HL-60 (cell line): ENCODE measurements around the gene PIM2.

Source experiments
- DNase-seq, 2 experiments: peaks; one replicate each; pipeline ENCODE4 v3.0.0-alpha.2; 2010 to 2020; ENCODE audit warnings: low read depth in 1 of 2, low spot score in 1 of 2
- H3K27ac ChIP-seq: fragments of 250-450 bp; sonication (Bioruptor Pico); replicated peaks from 2 replicates; pipeline ENCODE4 v1.5.1; 2020; ENCODE audit warnings: mild to moderate bottlenecking, moderate library complexity
- H3K27me3 ChIP-seq: fragments of 250-450 bp; sonication (Bioruptor Pico); 2 replicates; pipeline ENCODE4 v1.5.1; 2021; ENCODE audit warnings: mild to moderate bottlenecking, moderate library complexity; ENCODE audit not compliant: insufficient read depth, poor library complexity, severe bottlenecking
- H3K4me3 ChIP-seq: replicated peaks from 2 replicates; pipeline ENCODE4 v1.5.1; 2011; ENCODE audit warnings: mild to moderate bottlenecking, control low read depth, low read length; ENCODE audit not compliant: insufficient read depth
- CTCF ChIP-seq: IDR thresholded peaks from one replicate; pipeline ENCODE4 v1.5.1; 2011; ENCODE audit warnings: low read length, control low read depth, inconsistent platforms; ENCODE audit not compliant: insufficient read depth
- GABPA ChIP-seq: IDR thresholded peaks from 2 replicates; pipeline ENCODE4 v1.6.1; 2012; ENCODE audit warnings: low read depth
- POLR2AphosphoS5 ChIP-seq: IDR thresholded peaks from 2 replicates; pipeline ENCODE4 v1.6.1; 2012; ENCODE audit warnings: low read depth
- SPI1 ChIP-seq: IDR thresholded peaks from 2 replicates; pipeline ENCODE4 v1.6.1; 2012; ENCODE audit warnings: low read depth, mild to moderate bottlenecking, borderline replicate concordance
- TF ChIP-seq, protein P1 (sequence below): IDR thresholded peaks from 2 replicates; pipeline ENCODE4 v1.6.1; 2012; ENCODE audit warnings: low read depth; ENCODE audit not compliant: insufficient replicate concordance

Gene PIM2

GRCh38 chrX:48934581-48935300, 15.9 kb upstream of the PIM2 start:
- Histone ChIP-seq H3K27me3 (no peaks in the 10 kb centered on the region), H3K27ac (0 out of 2 replicates have a peak overlapping the region, but pooled peaks have one; percentile 27), H3K4me3 (no peak overlapping the region)
- no peak for DNase-seq
- TF ChIP-seq, protein P1, sequence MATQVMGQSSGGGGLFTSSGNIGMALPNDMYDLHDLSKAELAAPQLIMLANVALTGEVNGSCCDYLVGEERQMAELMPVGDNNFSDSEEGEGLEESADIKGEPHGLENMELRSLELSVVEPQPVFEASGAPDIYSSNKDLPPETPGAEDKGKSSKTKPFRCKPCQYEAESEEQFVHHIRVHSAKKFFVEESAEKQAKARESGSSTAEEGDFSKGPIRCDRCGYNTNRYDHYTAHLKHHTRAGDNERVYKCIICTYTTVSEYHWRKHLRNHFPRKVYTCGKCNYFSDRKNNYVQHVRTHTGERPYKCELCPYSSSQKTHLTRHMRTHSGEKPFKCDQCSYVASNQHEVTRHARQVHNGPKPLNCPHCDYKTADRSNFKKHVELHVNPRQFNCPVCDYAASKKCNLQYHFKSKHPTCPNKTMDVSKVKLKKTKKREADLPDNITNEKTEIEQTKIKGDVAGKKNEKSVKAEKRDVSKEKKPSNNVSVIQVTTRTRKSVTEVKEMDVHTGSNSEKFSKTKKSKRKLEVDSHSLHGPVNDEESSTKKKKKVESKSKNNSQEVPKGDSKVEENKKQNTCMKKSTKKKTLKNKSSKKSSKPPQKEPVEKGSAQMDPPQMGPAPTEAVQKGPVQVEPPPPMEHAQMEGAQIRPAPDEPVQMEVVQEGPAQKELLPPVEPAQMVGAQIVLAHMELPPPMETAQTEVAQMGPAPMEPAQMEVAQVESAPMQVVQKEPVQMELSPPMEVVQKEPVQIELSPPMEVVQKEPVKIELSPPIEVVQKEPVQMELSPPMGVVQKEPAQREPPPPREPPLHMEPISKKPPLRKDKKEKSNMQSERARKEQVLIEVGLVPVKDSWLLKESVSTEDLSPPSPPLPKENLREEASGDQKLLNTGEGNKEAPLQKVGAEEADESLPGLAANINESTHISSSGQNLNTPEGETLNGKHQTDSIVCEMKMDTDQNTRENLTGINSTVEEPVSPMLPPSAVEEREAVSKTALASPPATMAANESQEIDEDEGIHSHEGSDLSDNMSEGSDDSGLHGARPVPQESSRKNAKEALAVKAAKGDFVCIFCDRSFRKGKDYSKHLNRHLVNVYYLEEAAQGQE = no peak
- TF ChIP-seq CTCF (no peak), POLR2AphosphoS5 (no peak), SPI1 (no peak), GABPA (no peak)

DNA sequence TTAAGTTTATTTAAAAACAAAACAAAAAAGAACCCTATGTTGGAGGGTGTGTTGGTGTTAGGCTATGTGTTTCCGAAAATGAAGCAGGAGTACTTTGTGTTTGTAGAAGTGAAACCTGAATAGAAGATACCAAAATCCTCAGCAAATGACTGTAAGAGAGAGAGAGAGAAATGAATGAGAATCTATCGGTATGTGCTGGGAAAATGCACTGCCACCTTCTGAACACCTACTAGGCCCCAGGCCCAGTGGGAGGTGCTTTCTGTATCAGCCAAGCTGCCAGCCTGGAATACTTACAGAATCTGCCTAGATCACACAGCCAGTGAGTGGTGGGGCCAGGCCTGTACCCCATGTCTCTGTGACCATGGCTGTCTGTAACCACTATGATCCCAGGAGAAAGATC, 14.9 kb upstream of the PIM2 start:
- DNase-seq = no peak
- H3K4me3 ChIP-seq = no peak overlapping the region
- no peaks in the 10 kb centered on the region for H3K27me3 ChIP-seq
- TF ChIP-seq, protein P1 = no peak
- TF ChIP-seq POLR2AphosphoS5 (no peak), GABPA (no peak), SPI1 (no peak), CTCF (no peak)
- H3K27ac ChIP-seq = no peak overlapping the region

DNA sequence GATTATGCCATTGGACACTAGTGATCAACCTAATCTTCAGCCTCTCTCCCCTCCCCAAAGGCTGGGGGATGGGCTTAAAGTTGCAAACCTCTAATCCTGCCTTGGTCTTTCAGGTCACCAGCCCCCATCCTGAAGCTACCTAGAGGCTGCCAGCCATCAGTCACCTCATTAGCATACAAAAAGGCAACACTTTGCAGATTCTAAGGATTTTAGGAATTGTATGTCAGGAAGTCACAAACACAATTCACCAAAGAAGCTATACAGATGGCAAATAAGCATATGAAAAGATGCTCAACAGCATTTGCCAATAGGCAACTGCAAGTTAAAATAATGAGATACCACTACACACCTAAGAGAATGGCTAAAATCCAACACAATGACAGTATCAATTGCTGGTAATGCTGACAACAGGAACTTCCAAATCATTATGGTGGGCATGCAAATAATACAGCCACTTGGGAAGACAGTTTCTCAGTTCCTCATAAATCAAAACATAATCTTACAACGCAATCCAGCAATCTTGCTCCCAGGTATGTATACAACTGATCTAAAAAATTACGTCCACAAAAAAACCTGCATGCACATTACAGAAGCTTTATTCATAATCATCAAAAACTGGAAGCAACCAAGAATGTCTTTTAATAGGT, 9.0 kb upstream of the PIM2 start:
- Histone ChIP-seq H3K27ac (no peak overlapping the region), H3K27me3 (no peaks in the 10 kb centered on the region), H3K4me3 (no peak overlapping the region)
- TF ChIP-seq SPI1 = no peak
- TF ChIP-seq, protein P1 = no peak
- no peak for TF ChIP-seq GABPA
- no peak for TF ChIP-seq CTCF
- TF ChIP-seq POLR2AphosphoS5 = no peak
- DNase-seq = no peak
